MCF 10A (cell line): ENCODE results near the gene MMP2. TPM values are rescaled to one million over a fixed set of nuclear protein-coding genes. Genes with fewer than 3 reads are reported as not detected.

ENCODE experiments used
- Bru-seq: library from RNA; stranded (reverse); fragments of 400-500 nt; gene quantifications from one replicate; lab custom pipeline; 2021; lab: Mats Ljungman, UMichigan
- BruChase-seq, 2 experiments: library from RNA; stranded (reverse); fragments of 400-500 nt; gene quantifications; one replicate each; lab custom pipeline; 2021; lab: Mats Ljungman, UMichigan
- BruUV-seq: library from RNA; stranded (reverse); fragments of 400-500 nt; replicated peaks from 2 replicates; lab custom pipeline; 2021; lab: Mats Ljungman, UMichigan
- CTCF ChIA-PET: fragments of 300-600 bp; sonication (Branson Sonifier 250); formaldehyde crosslinking; extraction: SDS; loops from one replicate; lab custom pipeline; 2021; ENCODE audit warnings: antibody characterized with exemption, inconsistent platforms; lab: Yijun Ruan, JAX
- POLR2A ChIA-PET: fragments of 300-600, 350-650 bp; sonication (Branson Sonifier 250); formaldehyde crosslinking; extraction: SDS; loops from one replicate; lab custom pipeline; 2020; ENCODE audit warnings: antibody characterized with exemption, inconsistent platforms; lab: Yijun Ruan, JAX
- DNase-seq: peaks from one replicate; pipeline ENCODE4 v3.0.0-alpha.2; 2018; ENCODE audit not compliant: unreplicated experiment
- H3K27ac Mint-ChIP-seq: one replicate; pipeline ENCODE4 v1.8.0; 2022; ENCODE audit warnings: mild to moderate bottlenecking, low read depth, mixed read lengths; ENCODE audit not compliant: unreplicated experiment
- H3K27me3 Mint-ChIP-seq: one replicate; pipeline ENCODE4 v1.8.0; 2022; ENCODE audit warnings: mixed read lengths; ENCODE audit not compliant: insufficient read depth, unreplicated experiment
- H3K36me3 Mint-ChIP-seq: one replicate; pipeline ENCODE4 v1.8.0; 2022; ENCODE audit warnings: mild to moderate bottlenecking, moderate library complexity, mixed read lengths; ENCODE audit not compliant: insufficient read depth, unreplicated experiment
- H3K4me1 Mint-ChIP-seq: one replicate; pipeline ENCODE4 v1.8.0; 2022; ENCODE audit warnings: mixed read lengths; ENCODE audit not compliant: insufficient read depth, unreplicated experiment
- H3K4me3 Mint-ChIP-seq: one replicate; pipeline ENCODE4 v1.8.0; 2022; ENCODE audit warnings: mild to moderate bottlenecking, moderate library complexity, mixed read lengths; ENCODE audit not compliant: unreplicated experiment
- H3K9me3 Mint-ChIP-seq: one replicate; pipeline ENCODE4 v1.8.0; 2022; ENCODE audit warnings: mixed read lengths; ENCODE audit not compliant: unreplicated experiment
- CTCF ChIP-seq: fragments of 200-600 bp; IDR thresholded peaks from one replicate; pipeline ENCODE4 v1.8.0; 2022; ENCODE audit warnings: antibody characterized with exemption, mild to moderate bottlenecking; ENCODE audit not compliant: unreplicated experiment
- intact Hi-C: fragments of 100-400 bp; cut with micrococcal nuclease; formaldehyde crosslinking; loops from 2 replicates; pipeline ENCODE4 v1.14.1; 2022
- long read RNA-seq: library from polyadenylated mRNA; stranded (forward); transcript quantifications from one replicate; pipeline ENCODE4 v2.0.0, GENCODE V29; 2022
- total RNA-seq: library from RNA; stranded (reverse); gene quantifications from 2 replicates; pipeline ENCODE4 v1.2.3, GENCODE V29; 2022

Gene MMP2
- total RNA-seq (3.3 and 3.7 TPM in 2 replicates), Bru-seq, nascent RNA (percentile 7 among the genes with signal in this experiment), BruChase-seq, experiment 1, labeled RNA remaining after a 6-hour chase (percentile 8 among the genes with signal in this experiment), BruChase-seq, experiment 2, labeled RNA remaining after a 2-hour chase (percentile 6 among the genes with signal in this experiment)
- long read RNA-seq, transcript MMP2-201 (13 exons, 3,741 nt): major isoform, 20 of 22 reads
- long read RNA-seq, partial matches to known transcripts: 0 of 22 reads
- long read RNA-seq, other reads (novel, unspliced or antisense): 2 of 22 reads

GRCh38 chr16:55478827-55479429 lies at the start of gene MMP2:
Gene MMP2, plus strand, starts transcription at chr16:55479198. Its CDS starts 282 bp downstream, at chr16:55479480.
- POLR2A ChIA-PET: no interaction called here
- CTCF ChIA-PET: no interaction called here
- Mint-ChIP-seq H3K4me3 (peak within 1 kb of the TSS; percentile 73), H3K27me3 (peaks cover 12% of the 10 kb centered on the region), H3K9me3 (no peaks in the 10 kb centered on the region), H3K36me3 (no peaks in the 10 kb centered on the region), H3K27ac (peak within 1 kb of the TSS; percentile 57), H3K4me1 (peaks cover 33% of the 10 kb centered on the region)
- no peak for TF ChIP-seq CTCF
- intact Hi-C loops: no loop called here
- no peak for DNase-seq
- BruUV-seq: no TSS peak

- Mint-ChIP-seq H3K4me1 (peaks cover 15% of the 10 kb centered on the region), H3K27me3 (peaks cover 37% of the 10 kb centered on the region), H3K4me3 (no peak overlapping the region), H3K9me3 (no peaks in the 10 kb centered on the region), H3K36me3 (no peaks in the 10 kb centered on the region), H3K27ac (no peak overlapping the region)
- DNase-seq: no peak
- intact Hi-C loops: loop anchor here (10.0 kb wide), 1 partner anchor 138 kb away; no protein-coding TSS in a partner anchor
- TF ChIP-seq CTCF: no peak
- POLR2A ChIA-PET: interaction anchor here (0.6 kb wide), 1 partner anchor 791 kb away, joined by 4 read pairs; no protein-coding TSS in a partner anchor
- CTCF ChIA-PET: interaction anchor here (0.5 to 1.0 kb wide), 2 partner anchors 32 to 493 kb away, joined by 3 to 4 read pairs; no protein-coding TSS in a partner anchor
- BruUV-seq: no TSS peak
Measured at GRCh38 chr16:55433030-55433429, 46.0 kb upstream of the MMP2 start.

- no peak for DNase-seq
- no peak overlapping the region for H3K4me3 Mint-ChIP-seq
- H3K27me3 Mint-ChIP-seq: peaks cover 37% of the 10 kb centered on the region
- ChIA-PET POLR2A (no interaction called here), CTCF (no interaction called here)
- H3K4me1 Mint-ChIP-seq: peaks cover 20% of the 10 kb centered on the region
- no peak overlapping the region for H3K27ac Mint-ChIP-seq
- no peaks in the 10 kb centered on the region for H3K36me3 Mint-ChIP-seq
- no TSS peak for BruUV-seq
- intact Hi-C loops: loop anchor here (10.0 kb wide), 1 partner anchor 139 kb away; no protein-coding TSS in a partner anchor
- no peaks in the 10 kb centered on the region for H3K9me3 Mint-ChIP-seq
- no peak for TF ChIP-seq CTCF
Measured at GRCh38 chr16:55433535-55433934, 45.5 kb upstream of the MMP2 start.

GRCh38 chr16:55434000-55434399 lies 45.0 kb upstream of the MMP2 start:
- POLR2A ChIA-PET: no interaction called here
- H3K27me3 Mint-ChIP-seq: peaks cover 37% of the 10 kb centered on the region
- TF ChIP-seq CTCF: no peak
- intact Hi-C loops: loop anchor here (10.0 kb wide), 1 partner anchor 139 kb away; no protein-coding TSS in a partner anchor
- CTCF ChIA-PET: no interaction called here
- no peaks in the 10 kb centered on the region for H3K9me3 Mint-ChIP-seq
- BruUV-seq: no TSS peak
- DNase-seq: no peak
- H3K4me1 Mint-ChIP-seq: peaks cover 20% of the 10 kb centered on the region
- no peaks in the 10 kb centered on the region for H3K36me3 Mint-ChIP-seq
- H3K4me3 Mint-ChIP-seq: no peak overlapping the region
- no peak overlapping the region for H3K27ac Mint-ChIP-seq
